HG02884 (cell line): ENCODE data around the gene SEC24C.
"Not testable (repeated sequence)": the region's sequence is repeated elsewhere in the genome, so short reads cannot be mapped to it uniquely, and the experiment has no call there.

Experiments
- ATAC-seq: cut with Tn5 transposase; IDR thresholded peaks from one replicate; pipeline ENCODE4 v1.9.1; 2021; ENCODE audit warnings: mild to moderate bottlenecking, moderate library complexity; ENCODE audit not compliant: unreplicated experiment

Gene SEC24C

GRCh38 chr10:73771722-73772280 is 27.6 kb downstream of the SEC24C start:
- no peak for ATAC-seq

DNA sequence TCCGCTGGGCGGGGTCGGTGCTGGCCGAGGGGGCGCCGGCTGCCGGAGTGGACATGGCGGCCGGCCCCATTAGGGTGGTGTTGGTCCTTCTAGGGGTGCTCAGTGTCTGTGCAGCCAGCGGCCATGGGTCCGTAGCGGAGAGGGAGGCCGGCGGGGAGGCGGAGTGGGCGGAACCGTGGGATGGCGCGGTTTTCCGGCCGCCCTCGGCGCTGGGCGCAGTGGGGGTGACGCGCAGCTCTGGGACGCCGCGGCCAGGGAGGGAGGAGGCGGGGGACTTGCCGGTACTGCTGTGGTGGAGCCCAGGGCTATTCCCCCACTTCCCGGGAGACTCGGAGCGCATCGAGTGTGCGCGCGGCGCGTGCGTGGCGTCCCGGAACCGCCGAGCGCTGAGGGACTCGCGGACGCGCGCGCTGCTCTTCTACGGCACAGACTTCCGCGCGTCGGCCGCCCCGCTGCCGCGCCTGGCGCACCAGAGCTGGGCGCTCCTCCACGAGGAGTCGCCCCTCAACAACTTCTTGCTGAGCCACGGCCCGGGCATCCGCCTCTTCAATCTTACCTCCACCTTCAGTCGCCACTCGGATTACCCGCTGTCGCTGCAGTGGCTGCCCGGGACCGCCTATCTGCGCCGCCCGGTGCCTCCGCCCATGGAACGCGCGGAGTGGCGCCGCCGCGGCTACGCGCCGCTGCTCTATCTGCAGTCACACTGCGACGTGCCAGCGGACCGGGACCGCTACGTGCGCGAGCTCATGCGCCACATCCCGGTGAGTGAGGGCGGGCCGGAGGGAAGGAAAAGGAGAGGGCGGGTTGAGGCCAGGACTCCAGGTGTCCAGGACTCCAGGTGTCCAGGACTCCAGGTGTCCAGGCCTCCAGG is 28.3 kb downstream of the SEC24C start:
- ATAC-seq: peak; percentile 54

- no peak for ATAC-seq
These were observed 29.1 kb downstream of the SEC24C start for GRCh38 chr10:73773152-73773879.

DNA sequence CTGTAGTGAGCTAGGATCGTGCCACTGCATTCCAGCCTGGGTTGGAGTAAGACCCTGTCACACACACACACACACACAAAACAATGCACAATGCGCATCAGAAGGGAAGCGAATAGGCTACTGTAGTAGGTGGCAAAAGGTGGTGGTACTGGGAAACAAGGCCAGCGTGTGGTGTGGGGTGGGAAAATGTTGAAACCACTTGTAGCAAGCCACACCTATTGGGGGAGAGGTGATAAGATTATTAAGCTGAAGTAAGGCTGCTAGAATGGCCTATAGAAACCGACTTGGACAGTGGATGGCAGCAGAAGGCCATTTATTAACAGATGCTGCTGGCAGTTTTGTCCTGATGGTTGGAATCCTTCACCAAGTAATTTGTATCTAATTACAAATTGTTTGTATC is 30.5 kb downstream of the SEC24C start:
- ATAC-seq: no peak

DNA sequence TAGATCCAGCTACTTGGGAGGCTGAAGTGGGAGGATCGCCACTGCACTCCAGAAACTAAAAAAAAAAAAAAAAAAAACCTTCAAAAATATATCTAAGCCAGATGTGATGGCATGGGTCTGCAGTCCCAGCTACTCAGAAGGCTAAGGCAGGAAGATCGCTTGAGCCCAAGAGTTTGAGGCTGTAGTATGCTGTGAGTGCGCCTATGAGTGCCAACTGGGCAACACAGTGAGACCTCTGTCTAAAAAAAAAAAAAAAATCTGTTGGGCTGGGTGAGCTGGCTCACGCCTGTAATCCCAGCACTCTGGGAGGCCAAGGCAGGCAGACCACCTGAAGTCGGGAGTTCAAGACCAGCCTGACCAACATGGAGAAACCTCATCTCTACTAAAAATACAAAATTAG is 34.8 kb downstream of the SEC24C start:
- ATAC-seq: no peak

GRCh38 chr10:73779539-73780197 is 35.5 kb downstream of the SEC24C start:
- ATAC-seq: no peak

- no peak for ATAC-seq
These were observed 36.1 kb downstream of the SEC24C start for GRCh38 chr10:73780301-73780700.

GRCh38 chr10:73780966-73781365 is 36.8 kb downstream of the SEC24C start:
- no peak for ATAC-seq

GRCh38 chr10:73781548-73781878 is 37.3 kb downstream of the SEC24C start:
- ATAC-seq: peak; percentile 4

DNA sequence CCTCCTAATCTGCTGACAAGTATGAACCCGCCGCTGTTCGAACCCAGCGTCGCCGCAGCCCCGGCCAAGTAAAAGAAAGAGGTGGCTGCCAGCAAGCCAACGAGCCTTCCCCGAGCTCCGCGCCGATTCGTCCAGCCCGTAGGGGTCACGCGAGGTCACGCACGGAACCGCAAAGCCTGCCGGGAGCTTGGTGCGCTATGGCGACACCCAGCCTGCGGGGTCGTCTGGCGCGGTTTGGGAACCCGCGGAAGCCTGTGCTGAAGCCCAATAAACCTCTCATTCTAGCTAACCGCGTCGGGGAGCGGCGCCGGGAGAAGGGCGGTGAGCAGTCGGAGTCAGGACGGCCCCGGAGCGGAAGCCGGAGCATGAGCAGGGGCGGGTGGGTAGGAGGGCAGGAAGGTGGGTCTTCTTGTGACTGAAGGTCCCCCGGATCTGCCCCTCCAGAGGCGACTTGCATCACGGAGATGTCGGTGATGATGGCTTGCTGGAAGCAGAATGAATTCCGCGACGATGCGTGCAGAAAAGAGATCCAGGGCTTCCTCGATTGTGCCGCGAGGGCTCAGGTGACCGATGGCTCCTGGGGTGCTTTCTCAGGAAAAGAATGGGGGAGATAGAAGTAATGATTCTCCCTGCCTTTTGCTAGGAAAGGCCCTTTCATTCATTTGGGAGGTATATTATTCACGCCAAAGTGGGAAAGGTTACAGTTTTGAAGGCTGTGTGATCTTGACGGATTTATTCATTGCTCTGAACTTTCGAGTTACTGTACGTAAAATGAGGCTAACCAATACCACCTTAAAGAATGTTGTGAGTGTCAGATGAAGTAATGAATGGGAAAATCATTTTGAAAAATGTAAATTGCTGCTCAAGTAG is 37.9 kb downstream of the SEC24C start, which contains the start of gene CHCHD1:
CHCHD1 (plus strand) TSS at position 170 of the 870 bp plus-strand sequence; CDS start at position 198, 28 bp downstream.
- peak; percentile 41 for ATAC-seq

GRCh38 chr10:73782749-73783085 is 38.5 kb downstream of the SEC24C start:
- no peak for ATAC-seq

DNA sequence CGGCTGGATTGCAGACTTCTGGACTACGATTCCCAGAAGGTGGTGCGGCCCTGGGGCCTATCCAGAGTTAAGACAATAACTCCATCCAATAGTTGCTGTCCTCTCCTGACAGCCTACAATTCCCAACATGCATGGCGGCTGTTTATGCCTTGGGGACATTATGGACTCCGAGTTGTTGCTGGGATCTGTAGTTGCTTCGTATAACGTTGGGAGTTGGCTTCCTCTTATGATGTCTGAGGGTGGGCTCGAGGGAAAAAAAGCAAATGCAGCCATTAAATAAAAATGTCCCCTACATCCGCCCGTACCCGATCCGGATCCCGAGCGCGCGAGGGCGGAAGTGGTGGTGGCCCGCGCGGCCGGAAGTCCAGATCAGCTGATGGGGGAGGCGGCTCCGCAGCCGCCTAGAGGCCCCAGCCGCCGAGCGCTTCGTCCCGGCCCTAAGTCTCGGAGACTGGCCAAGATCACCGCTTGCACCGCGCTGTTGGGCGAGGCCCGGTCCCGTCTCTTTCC is 41.1 kb downstream of the SEC24C start, which contains the start of gene ZSWIM8:
ZSWIM8 (plus strand) TSS at position 396 of the 510 bp plus-strand sequence. CDS start 273 bp downstream, outside the sequence.
- peak; percentile 74 for ATAC-seq

DNA sequence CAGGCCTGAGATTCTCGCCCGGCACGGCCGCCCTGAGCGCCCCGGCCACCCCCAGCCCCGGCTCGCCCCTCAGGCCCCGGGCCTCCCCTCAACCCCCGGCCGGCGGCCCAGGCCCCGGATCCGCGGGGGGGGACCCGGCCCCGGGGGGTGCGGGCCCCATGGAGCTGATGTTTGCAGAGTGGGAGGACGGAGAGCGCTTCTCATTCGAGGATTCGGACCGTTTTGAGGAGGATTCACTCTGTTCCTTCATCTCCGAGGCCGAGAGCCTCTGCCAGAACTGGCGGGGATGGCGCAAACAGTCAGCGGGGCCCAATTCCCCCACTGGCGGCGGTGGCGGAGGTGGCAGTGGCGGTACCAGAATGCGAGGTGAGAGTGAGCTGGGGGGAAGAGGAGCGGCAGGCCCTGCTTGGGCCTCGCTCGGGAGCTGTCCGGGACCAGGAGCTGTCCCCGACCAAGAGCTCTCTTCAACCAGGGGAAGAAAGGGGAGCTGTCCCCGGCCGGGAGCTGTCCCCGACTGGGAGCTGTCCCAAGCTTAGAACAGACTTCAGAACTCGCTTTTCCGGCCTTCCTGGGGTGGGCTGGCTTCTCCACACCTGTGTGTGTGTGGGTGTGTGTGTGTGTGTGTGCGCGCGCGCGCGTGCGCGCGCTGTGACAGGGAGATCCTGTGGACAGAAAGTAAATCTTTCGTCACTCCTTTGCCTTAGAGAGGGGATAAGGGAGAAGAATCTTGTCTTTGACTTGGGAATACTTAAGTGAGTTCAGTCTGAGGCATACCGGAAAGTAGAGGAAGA is 41.7 kb downstream of the SEC24C start:
- ATAC-seq: peak; percentile 18

DNA sequence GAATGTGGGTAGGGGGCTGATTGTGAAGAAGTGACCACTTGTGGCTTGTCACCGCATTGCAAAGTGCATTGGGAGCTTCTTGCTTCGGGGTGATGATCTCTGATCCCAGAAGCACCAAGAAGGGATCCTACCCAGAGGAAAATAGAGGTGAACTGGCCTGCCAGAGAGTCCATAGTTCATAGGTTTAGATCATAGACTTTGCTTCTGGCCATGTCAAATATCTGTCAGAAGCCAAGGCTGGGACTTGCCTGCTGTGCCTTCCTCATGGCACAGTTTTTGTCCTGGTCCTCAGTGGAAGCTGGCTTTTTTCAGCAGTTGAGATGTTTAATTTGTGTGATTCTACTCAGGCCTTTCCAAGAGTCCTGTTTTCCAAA is 42.3 kb downstream of the SEC24C start:
- no peak for ATAC-seq

DNA sequence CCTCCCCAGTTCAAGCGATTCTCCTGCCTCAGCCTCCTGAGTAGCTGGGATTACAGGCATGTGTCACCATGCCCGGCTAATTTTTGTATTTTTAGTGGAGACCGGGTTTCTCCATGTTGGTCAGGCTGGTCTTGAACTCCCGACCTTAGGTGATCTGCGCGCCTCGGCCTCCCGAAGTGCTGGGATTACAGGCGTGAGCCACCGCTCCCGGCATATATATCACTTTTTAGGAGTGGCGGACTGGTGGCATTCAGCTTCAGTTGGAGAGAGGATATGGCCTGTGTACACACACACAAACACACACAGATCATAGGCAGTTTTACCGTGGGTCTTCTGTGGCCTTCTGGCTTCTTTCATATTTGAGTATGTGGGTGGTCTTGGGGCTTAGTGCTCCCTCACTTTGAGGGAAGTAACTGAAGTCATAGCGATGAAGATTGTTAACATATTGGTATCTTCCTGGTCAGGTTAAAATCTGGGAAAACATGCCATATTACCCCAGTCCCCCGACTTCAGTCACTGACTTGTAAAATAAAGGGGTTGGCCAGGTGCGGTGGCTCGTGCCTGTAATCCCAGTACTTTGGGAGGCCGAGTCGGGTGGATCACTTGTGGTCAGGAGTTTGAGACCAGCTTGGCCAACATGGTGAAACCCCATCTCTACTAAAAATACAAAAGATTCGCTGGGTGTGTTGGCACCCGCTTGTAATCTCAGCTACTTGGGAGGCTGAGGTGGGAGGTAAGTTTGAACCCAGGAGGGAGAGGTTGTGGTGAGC is 43.0 kb downstream of the SEC24C start:
- ATAC-seq: not testable (repeated sequence)

- ATAC-seq: no peak
These were observed 44.9 kb downstream of the SEC24C start for GRCh38 chr10:73788864-73789658.

DNA sequence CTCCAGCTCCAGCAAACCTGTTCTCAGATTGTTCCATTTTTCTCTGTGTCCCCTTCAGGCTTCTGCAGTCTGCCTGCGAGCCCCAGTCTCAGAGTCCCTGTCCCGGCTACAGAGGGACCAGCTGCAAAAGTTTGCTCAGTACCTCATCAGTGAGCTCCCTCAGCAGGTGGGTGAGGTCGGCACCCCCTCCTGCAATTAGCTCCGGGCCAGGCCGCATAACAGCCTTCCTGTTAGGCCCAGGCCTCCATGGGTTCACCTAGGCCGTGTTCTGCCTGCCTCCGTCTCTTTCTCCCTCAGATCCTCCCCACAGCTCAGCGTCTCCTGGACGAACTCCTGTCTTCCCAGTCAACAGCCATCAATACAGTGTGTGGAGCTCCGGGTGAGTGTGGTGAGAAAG is 45.5 kb downstream of the SEC24C start:
- ATAC-seq: no peak
